Measurements from ENCODE around the gene BEND3.
"Not testable (repeated sequence)": the region's sequence is repeated elsewhere in the genome, so short reads cannot be mapped to it uniquely, and the experiment has no call there.

BEND3 gene

GRCh38 chr6:107114926-107115694 lies at the start of gene BEND3:
TSS of gene BEND3 (minus strand) at chr6:107115515. CDS start at chr6:107099285, 16,230 bp downstream.
- no peak for DNase-seq

GRCh38 chr6:107164299-107164698 lies 49.0 kb upstream of the BEND3 start:
- not testable (repeated sequence) for DNase-seq

GRCh38 chr6:107161521-107161920 lies 46.2 kb upstream of the BEND3 start:
- DNase-seq = no peak

GRCh38 chr6:107156617-107157016 lies 41.3 kb upstream of the BEND3 start:
- no peak for DNase-seq

- no peak for DNase-seq
These were observed 39.5 kb upstream of the BEND3 start for GRCh38 chr6:107154801-107155160.

GRCh38 chr6:107154131-107154800 lies 39.0 kb upstream of the BEND3 start:
- DNase-seq = no peak

- DNase-seq = no peak
These were observed 37.5 kb upstream of the BEND3 start for GRCh38 chr6:107152638-107153430.

- DNase-seq = no peak
These were observed 29.4 kb upstream of the BEND3 start for GRCh38 chr6:107144666-107145065.

- DNase-seq = no peak
These were observed 28.7 kb upstream of the BEND3 start for GRCh38 chr6:107144014-107144413.

- no peak for DNase-seq
These were observed 25.3 kb upstream of the BEND3 start for GRCh38 chr6:107140581-107140980.

- DNase-seq = not testable (repeated sequence)
These were observed 21.0 kb upstream of the BEND3 start for GRCh38 chr6:107136324-107136723.

GRCh38 chr6:107135048-107135680 lies 19.8 kb upstream of the BEND3 start:
- DNase-seq = not testable (repeated sequence)

GRCh38 chr6:107132330-107132954 lies 17.1 kb upstream of the BEND3 start:
- no peak for DNase-seq

- DNase-seq = no peak
These were observed 14.1 kb upstream of the BEND3 start for GRCh38 chr6:107129370-107129925.

GRCh38 chr6:107128577-107128976 lies 13.3 kb upstream of the BEND3 start:
- no peak for DNase-seq

- no peak for DNase-seq
These were observed 12.9 kb upstream of the BEND3 start for GRCh38 chr6:107128175-107128574.

- DNase-seq = no peak
These were observed 10.5 kb upstream of the BEND3 start for GRCh38 chr6:107125771-107126170.

- DNase-seq = no peak
These were observed 9.6 kb upstream of the BEND3 start for GRCh38 chr6:107124934-107125348.

GRCh38 chr6:107123501-107123900 lies 8.2 kb upstream of the BEND3 start:
- no peak for DNase-seq

- DNase-seq = no peak
These were observed 7.4 kb upstream of the BEND3 start for GRCh38 chr6:107122748-107123147.

- DNase-seq = no peak
These were observed 6.7 kb upstream of the BEND3 start for GRCh38 chr6:107121964-107122495.

- DNase-seq = no peak
These were observed 6.0 kb upstream of the BEND3 start for GRCh38 chr6:107121266-107121665.

Data from NCI-H524 treated with DMSO at 0.1 percent for 48 hours (cell line).